GM19452 (cell line): ENCODE results near the gene SUCNR1.
"Not testable (repeated sequence)": the region's sequence is repeated elsewhere in the genome, so short reads cannot be mapped to it uniquely, and the experiment has no call there.

Experiments used
- ATAC-seq: cut with Tn5 transposase; IDR thresholded peaks from one replicate; pipeline ENCODE4 v1.9.1; 2021; ENCODE audit not compliant: unreplicated experiment

Gene SUCNR1

DNA sequence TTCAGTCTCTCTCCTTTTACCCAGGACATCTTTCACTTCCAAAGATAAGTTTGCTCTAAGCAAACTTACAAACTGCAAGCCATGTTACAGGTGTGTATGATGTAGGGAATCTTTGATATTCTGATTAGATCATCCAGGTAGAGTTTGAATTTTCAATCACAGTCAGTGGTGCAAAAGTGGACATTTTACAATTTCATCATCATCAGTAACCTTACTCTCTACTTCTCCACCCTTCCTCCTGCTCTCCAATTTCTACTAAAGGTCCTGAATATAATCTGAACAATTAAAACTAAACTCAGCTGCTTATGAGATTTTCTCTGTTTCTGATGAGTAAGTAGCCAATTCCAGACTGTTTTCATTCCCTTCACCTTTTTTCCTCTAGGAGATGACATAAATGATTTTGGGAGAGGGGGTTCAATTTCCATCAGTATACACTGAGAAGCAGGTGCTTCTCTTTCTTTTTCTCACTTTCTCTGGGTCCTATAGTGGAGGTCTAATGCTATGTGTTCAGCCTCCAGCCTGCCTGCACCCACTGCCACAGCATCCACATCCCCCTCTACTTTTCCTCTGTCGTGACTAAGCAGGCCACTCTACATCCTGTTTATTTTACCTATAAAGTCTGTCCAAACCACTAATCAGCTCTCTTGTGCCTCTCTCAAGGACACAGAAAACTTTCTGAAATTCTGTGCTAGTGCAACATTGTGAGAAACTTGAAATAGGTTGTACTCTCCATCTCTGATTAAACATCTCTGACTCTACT lies 27.6 kb downstream of the SUCNR1 start:
- ATAC-seq, result no peak

- no peak for ATAC-seq
Observed at GRCh38 chr3:151901644-151902285, 28.3 kb downstream of the SUCNR1 start.

- ATAC-seq, result no peak
Observed at GRCh38 chr3:151903501-151903991, 30.1 kb downstream of the SUCNR1 start.

DNA sequence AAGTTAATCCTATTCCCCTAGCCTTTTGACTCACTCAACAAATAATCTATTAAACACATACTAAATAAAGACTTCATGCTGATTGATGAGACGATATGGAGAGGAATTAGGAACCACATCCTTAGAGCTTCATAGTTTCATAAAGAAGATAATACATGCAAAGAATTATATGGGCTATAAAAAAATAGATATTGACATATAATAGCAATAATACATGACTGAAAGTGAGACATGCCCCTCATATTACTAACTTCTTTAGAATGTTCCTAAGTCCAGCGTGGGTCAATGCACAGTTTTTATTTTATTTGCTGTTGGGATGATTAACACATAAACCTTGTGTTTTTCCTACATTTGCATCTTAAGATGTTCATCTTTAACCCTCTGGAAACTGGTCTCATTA lies 32.2 kb downstream of the SUCNR1 start:
- no peak for ATAC-seq

DNA sequence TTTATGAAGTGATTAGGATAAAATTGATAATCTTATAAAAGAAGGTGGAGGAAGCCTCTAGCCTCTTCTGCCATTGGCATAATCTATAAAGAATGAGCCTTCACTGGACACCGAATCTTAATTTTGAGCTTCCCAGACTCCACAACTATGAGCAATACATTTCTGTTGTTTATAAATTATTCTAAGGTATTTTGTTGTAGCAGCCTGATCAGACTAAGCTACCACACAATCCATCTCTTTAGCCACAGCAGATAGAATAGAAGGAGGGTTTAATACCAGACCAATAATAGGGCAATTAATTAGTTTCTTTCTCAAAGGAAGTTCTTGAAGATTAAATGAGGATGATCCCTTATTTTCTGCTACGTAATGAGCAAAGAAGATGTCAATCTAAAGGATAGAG lies 33.3 kb downstream of the SUCNR1 start:
- ATAC-seq, result no peak

GRCh38 chr3:151908399-151908798 lies 35.0 kb downstream of the SUCNR1 start:
- no peak for ATAC-seq

DNA sequence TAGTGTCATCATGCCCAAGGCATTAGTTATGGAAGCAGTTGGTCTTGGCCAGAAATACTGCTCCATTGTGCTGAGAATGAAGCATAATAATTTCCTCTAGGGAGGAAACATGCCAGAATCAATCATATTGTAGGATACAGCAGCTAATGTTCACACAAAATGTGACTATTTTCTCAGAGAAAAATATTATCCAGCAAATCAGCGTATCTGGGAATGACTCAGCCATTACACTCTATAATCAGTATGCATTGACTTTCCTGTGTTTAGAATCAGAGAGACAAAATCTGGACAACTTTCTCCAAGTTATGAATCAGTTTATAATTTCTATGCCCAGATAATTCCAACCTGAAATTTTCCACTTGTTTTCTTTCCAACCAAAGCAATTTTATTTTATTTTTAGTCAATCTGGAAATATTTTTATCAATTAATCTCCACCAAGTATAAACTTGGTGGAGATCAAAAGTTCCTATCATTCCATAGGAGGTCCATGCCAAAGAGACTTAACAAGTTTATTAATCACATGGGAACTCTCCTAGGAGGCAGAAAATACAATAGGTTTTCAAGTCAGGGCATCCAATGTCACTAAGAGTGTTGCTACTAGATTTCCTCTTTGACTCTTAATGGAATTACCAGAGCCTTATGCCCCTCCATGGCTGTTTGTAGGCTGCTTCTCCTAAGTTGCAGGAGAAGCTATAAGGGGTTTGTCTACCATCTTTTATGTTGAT lies 36.4 kb downstream of the SUCNR1 start:
- ATAC-seq, result no peak

DNA sequence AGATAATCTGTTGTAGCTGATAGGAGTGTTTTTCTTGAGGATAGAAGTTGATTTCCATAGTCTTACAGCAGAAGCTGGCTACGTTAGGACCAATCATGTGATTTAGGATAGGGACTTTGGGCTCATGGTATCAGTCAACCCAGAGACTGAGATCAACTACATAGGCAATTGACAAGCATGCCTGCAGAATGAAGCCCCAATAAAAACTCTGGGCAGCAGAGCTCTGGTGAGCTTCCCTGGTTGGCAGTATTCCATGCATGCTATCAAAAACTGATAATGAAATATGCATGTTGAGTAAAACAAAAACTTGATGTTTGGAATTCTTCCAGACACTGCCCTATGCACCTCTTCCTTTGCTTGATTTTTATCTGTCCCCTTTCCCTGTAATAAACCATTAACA lies 38.0 kb downstream of the SUCNR1 start:
- ATAC-seq, result no peak

GRCh38 chr3:151912028-151912427 lies 38.6 kb downstream of the SUCNR1 start:
- ATAC-seq, result no peak

- ATAC-seq, result no peak
Observed at GRCh38 chr3:151916781-151917180, 43.3 kb downstream of the SUCNR1 start.

- peak; percentile 55 for ATAC-seq
Observed at GRCh38 chr3:151918253-151919029, 45.0 kb downstream of the SUCNR1 start.

GRCh38 chr3:151919030-151919328 lies 45.5 kb downstream of the SUCNR1 start:
- ATAC-seq, result no peak

DNA sequence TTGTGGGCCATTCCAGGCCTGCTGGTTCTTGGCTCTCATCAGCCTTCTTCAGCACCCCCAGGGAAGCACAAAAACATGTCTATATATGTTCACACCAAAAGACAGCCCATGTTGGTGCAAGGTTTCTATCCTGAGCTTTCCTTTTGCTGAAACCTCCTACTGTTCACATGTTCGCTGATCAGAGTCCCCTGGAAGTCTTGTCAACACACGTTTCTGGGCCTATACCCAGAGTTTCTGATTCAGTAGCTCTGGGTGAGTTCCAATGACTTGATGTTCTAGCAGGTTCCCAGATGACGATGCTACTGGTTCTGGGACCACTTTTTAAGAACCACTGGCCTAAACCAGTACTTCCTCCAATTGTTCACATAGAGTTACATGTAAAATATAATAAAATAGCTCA lies 46.0 kb downstream of the SUCNR1 start:
- no peak for ATAC-seq

DNA sequence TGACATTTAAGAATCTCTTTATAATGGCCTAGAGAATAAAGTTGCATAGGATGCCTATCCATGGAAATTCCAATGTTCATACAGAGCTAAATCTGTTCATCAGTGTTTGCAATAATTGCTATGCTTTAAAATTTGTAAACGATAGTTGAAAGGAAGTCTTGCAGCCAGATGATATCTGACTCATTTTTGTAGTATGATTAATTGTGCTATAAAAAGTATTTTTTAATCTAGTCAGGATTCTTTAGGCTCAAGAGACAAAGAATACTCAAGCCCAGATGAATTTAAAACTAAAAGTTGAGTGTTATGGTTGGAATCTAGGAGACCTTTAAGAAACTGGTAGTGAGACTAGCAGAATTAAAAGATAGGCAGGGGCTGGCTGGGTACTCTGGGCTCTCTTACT lies 50.5 kb downstream of the SUCNR1 start:
- no peak for ATAC-seq

GRCh38 chr3:151924753-151925152 lies 51.3 kb downstream of the SUCNR1 start:
- ATAC-seq, result no peak

- no peak for ATAC-seq
Observed at GRCh38 chr3:151925419-151925818, 52.0 kb downstream of the SUCNR1 start.

DNA sequence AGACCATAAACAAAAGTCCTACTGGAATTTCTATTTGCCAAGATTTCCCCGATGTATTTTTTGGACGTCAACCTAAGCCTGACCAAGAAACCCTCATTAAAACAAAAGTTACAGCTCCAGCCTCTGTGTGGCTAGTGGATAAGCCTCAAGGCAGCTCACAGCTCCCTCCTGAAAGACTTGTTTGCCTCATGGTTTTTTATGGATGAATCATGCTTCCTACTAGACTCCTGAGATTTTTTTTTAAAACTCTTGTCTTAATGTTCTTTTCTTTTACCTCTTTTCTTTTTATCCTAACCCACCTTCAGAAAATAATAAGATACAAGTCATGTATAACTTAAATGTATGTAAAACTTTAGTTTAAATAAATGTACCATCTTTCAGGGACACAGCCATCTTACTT lies 52.4 kb downstream of the SUCNR1 start:
- ATAC-seq, result no peak

DNA sequence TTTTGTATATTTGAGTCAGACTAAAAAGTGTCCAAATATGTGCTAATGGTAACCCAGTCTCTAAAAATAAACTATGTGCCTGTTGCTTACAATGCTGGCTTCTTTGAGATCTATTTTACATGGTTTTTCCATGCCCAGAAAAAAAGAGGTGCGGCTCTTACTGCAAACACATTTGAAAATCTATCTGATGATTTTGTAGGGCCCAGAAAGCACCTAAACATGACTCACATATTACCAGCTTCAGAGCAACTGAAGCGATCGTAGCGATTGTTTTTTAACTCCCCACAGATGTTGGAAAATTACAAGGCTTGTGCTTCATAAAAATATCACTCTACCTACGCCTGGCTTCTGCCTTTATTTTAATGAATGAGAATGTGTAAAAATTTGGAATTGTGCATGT lies 53.5 kb downstream of the SUCNR1 start:
- ATAC-seq, result no peak

- ATAC-seq, result not testable (repeated sequence)
Observed at GRCh38 chr3:151927915-151928525, 54.6 kb downstream of the SUCNR1 start.

GRCh38 chr3:151931171-151931570 lies 57.7 kb downstream of the SUCNR1 start:
- ATAC-seq, result no peak
